A172 (cell line): ENCODE results near the gene COA4. TPM values are rescaled to one million over a fixed set of nuclear protein-coding genes. Genes with fewer than 3 reads are reported as not detected.

Source experiments
- DNase-seq: peaks from one replicate; pipeline ENCODE4 v3.0.0-alpha.2; 2015; ENCODE audit warnings: low spot score
- total RNA-seq: library from RNA; depleted of rRNA; stranded (reverse); fragments of >200 nt; shearing (Covaris generic); gene quantifications from 2 replicates; pipeline ENCODE4 v1.2.3, GENCODE V29; 2014; rRNA removed

Gene COA4
- total RNA-seq, 1 experiment from 2014 or later, result 126 TPM

DNA sequence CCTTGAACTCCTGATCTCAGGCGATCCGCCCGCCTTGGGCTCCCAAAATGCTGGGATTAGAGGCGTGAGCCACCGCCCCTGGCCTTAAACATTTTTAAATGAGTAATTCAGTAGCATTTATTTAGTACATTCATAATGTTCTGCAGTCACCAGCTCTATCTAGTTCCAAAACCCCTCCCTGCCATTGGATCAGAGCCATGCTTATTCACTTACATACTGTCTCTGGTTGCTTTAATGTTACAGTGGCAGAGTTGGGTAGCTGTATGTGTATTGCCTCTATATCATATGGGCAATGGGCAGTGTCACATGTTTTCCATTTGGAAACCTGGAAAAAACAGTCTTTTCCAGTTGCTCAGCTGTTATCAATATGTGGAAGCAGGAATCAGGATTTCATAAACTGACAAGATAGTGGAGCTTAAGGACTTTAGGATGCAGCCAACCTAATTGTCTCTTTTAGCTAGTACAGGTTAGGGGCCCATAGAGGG lies 10.5 kb downstream of the COA4 start:
- DNase-seq, result peak; percentile 89

DNA sequence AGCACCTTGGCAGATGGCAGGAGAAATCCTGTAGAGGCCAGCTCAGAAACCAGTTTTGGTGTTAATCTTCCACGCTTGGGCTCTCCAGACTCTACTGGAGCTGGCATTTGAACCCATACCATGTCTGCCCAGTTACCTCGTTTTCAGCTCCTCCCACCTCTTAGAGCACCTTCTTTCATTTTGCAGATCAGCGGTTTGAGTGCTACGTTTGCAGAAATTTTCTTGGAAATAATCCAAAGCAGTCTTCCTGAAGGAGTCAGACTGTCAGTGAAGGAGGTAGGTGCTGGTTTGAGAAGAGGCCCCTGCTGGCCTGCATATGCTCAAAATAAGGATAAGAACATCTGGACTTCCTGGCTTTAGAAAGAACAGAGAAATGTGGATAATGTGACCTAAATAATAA lies 13.7 kb downstream of the COA4 start:
- no peak for DNase-seq

DNA sequence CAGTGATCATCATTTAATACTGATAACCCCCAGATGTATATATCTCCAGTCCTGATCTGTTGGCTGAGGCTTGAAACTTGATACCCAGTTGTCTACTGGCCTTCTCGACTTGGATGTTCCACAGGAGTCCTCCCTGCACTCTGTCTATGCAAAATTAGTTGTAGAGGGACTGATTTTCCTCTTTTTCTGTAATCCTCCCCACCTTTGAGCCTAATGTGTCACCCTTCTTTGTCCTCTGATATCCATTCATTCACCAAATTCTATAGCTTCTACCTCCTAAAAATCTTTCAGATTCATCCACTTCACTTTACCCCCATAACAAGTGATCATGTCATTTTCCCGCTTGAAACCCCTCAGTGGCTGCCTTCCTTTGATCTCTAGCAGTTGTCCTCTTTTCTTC lies 16.4 kb downstream of the COA4 start:
- DNase-seq, result no peak

DNA sequence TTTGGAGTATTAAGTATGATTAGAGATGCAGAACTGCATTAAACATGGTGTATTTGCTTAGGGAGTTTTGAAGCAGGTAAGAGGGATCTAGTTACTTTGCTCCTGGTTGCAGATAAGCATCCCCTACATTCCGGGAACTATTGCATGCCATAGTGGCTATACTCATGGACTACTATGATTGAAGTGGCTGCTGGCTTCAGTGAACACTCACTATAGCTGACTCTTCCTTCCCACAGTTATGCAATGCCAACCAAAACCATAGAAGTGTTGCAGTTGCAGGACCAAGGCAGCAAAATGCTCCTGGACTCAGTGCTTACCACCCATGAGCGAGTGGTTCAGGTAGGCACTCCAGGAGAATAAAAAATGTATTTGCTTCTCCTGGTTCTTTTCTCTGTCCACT lies 17.0 kb downstream of the COA4 start:
- no peak for DNase-seq

DNA sequence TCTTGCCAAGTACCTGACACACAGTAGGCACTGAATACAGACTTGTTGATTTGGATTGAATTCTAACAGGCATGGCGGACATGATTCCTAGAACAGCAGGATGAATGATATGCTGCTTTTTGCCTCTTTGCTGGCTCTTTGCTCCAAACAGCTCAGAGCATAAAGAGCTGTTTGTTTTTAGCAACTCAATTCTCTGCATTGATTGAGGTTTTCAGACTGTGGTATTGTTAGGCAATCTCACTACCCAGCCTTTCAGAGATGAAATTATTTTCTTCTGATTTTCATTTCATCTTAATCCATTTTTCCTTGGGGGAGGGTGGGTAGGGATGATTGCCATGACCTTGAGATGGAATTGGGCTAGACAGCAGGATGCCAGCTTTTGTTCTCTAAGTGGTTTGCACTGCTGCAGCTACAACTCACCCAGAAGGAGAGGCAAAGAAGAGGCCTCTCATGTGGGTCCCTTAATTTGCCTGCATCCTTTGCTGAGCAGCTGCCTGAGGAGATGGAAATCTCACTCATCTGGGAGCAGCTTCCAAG lies 20.5 kb downstream of the COA4 start:
- DNase-seq, result no peak

DNA sequence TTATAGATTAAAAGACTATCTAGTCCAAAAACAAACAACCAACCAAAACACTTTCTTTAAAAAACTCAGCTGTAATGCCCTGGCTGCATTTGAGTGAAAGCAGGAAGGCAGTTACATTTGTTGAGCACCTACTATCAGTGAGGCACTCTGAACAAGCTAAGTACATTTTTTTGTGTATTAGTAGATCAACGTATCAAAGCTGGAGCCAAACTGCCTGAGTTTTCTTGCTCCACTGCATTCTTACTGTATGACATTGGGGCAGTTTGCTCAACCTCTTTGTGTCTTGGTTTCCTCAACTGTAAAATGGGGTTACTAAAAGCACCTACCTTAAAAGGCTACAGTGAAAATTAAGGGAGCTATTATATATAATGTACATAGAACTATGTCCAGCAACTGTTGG lies 22.0 kb downstream of the COA4 start:
- DNase-seq, result no peak

DNA sequence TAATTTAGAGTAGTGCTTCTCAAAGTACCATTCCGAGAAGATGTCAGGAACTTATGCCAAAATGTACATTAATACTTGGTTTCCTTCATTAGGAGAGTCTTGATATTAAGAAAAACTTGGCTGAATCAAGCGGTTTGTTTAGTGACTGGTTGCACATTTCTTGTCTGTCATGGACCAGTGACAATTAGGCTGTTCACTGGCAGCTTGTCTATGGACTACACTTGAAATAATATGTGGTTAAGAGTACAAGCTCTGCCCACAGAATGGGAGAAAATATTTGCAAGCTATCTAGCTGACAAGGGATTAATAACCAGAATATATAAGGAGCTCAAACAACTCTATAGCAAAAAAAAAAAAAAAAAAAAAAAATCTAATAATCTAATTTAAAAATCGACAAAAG lies 24.6 kb downstream of the COA4 start:
- no peak for DNase-seq

DNA sequence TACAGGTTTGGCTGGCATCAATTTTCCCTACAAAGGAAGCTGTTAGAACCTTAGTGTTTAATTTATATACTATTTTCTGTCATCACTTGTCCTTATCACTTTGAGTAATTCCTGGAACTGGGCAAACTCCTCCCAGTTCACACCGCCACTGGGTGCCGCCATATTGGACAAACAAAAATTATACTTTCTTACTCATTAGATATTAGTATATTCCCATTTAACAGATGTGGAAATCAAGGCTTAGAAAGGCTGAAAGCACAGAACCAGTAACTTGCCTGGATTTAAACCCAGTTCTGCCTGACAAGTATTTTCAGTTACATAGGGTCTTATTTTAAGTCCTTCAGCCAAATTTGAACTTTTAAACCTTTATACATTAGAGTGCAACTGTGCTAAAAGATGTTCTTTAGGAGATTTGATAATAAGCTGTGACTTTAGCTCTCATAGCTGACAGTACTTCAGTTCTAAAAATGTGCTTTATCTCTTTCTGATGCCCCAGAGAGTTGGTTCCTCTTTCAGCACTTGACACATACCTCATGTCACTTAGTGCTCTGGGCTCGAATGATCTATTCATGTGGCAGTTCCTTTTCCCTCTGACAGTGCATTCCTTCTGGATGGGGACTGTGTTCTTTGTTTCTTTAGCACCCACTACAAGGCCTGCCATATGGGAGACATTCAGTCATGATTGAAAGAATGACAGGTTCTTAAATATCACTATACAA lies 25.4 kb downstream of the COA4 start:
- DNase-seq, result no peak

DNA sequence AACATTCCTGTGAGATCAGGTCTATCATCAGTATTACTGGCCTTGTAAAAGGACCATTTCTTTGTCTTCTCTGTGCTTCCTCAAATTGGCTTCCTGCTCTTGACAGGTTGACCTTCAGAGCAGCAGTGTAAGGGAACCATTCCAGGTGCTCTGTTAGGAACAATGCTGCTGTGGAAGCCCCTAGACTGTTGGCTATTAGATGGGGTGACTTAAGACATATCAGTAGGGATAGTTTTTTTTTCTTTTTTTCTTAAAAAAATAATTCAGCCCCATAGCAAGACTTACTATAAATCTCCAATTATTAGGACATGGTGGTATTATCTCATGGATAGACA lies 37.6 kb downstream of the COA4 start:
- DNase-seq, result no peak

DNA sequence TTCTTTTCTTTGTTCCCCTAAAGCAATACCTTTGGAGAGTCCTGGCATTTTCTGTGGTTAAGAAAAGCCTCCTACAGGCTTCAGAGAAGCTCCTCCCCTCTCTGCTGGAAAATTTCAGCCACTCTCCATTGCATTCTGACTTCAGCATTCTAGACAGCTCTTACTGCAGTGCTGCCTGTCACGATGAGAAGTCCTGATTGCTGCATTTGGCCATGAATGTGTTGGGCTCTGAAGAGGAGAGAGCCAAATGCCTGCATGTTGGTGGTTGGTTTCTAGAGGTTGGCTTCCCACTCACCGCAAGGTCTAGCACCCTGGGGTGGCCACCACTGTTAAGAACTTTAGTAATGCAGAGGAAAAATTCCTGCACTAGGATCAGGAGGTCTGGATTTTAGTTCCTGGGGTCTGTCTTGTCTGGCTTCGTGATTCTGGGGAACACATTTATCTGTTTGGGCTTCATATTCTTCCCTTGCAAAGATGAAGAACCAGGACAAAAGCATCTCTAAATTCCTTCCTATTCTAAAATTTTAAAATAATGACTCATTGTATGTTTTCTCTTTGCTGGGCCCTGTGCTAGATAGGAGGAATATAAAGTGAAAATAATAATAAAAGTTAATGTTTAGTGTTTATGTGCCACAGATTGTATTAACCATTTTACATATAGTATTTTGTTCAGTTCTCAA lies 38.1 kb downstream of the COA4 start:
- DNase-seq, result peak; percentile 53

DNA sequence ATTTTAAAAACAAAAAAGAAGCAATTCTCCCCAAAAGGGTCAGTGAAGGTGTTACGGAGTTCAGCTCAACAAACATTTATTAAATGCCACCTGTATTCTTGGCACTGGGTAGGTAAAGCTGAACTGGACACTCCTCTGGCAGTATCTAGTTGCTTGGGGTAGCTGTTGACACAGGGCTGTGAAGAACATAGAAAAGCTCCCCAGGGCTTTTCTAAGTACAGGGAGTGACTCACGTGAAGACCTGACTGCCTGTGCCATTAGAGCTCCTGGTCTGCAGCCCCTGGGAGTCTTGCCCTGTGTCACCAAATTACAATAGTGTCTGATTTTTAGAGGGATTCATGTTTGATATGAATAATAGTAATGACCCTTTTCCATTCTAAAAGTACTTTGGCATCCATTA lies 43.6 kb downstream of the COA4 start:
- no peak for DNase-seq

DNA sequence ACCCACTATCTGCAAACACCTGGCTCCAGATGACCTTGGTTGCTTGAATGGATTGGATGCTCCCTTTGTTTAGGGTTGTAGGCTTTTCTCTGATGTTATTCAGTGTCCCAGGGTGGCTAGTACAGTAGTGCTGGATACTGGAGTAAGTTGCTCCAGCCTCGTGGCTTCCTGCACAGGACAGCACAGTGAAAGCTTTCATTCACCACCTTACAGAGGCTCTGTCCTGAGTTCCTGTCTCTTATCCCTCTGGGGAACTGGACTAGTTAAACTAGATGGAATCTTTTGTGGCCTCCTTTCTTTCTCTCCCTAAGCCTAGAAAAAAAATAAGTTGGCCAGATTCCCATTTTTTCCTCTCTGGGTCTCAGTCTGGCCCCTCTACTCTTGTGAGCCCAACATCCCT lies 46.4 kb downstream of the COA4 start:
- no peak for DNase-seq

Other genes with a start within 250 kb of the COA4 start
- 6.2 and 10.2 TPM in 2 replicates for gene PLEKHB1, start 230.3 kb downstream of the COA4 start, total RNA-seq
- gene RAB6A, start 115.8 kb downstream of the COA4 start, total RNA-seq, result 91.8 and 92.1 TPM in 2 replicates
- 54.7 and 68.2 TPM in 2 replicates for gene MRPL48, start 89.0 kb downstream of the COA4 start, total RNA-seq
- 12.7 and 15.1 TPM in 2 replicates for gene PAAF1, start 153 bp upstream of the COA4 start, total RNA-seq
- gene DNAJB13, start 74.2 kb upstream of the COA4 start, total RNA-seq, result not detected in 2 replicates
- gene UCP2, start 106.0 kb upstream of the COA4 start, total RNA-seq, result 18.8 and 30.4 TPM in 2 replicates
- 0.05 and 0.46 TPM in 2 replicates for gene UCP3, start 132.2 kb upstream of the COA4 start, total RNA-seq